ENCODE measurements around the gene PSEN1. TPM values are rescaled to one million over a fixed set of nuclear protein-coding genes. Genes with fewer than 3 reads are reported as not detected.

PSEN1 gene
- total RNA-seq, 1 donor from 2014 or later, result 75.3 TPM

- Mint-ChIP-seq H3K4me1 (ENCODE audit: unreplicated experiment) (peaks cover 18% of the 10 kb centered on the region), H3K36me3 (ENCODE audit: low read depth, unreplicated experiment) (peaks cover 5% of the 10 kb centered on the region), H3K9me3 (ENCODE audit: unreplicated experiment) (no peaks in the 10 kb centered on the region), H3K27me3 (ENCODE audit: unreplicated experiment) (peaks cover 25% of the 10 kb centered on the region), H3K27ac (ENCODE audit: unreplicated experiment) (no peak overlapping the region), H3K4me3 (ENCODE audit: unreplicated experiment) (no peak overlapping the region)
- TF ChIP-seq CTCF (IDR thresholded peaks at IDR 0.05; ENCODE audit: unreplicated experiment), result no peak
- no peak for DNase-seq (ENCODE audit: low spot score)
Measured at GRCh38 chr14:73234586-73235394, 98.5 kb downstream of the PSEN1 start.

GRCh38 chr14:73235531-73236155 lies 99.3 kb downstream of the PSEN1 start:
- DNase-seq (ENCODE audit: low spot score), result no peak
- H3K4me3 Mint-ChIP-seq (ENCODE audit: unreplicated experiment), result peak overlapping the region; percentile 42
- peaks cover 5% of the 10 kb centered on the region for H3K36me3 Mint-ChIP-seq (ENCODE audit: low read depth, unreplicated experiment)
- H3K9me3 Mint-ChIP-seq (ENCODE audit: unreplicated experiment), result no peaks in the 10 kb centered on the region
- peaks cover 25% of the 10 kb centered on the region for H3K27me3 Mint-ChIP-seq (ENCODE audit: unreplicated experiment)
- H3K27ac Mint-ChIP-seq (ENCODE audit: unreplicated experiment), result no peak overlapping the region
- no peak for TF ChIP-seq CTCF (IDR thresholded peaks at IDR 0.05; ENCODE audit: unreplicated experiment)
- H3K4me1 Mint-ChIP-seq (ENCODE audit: unreplicated experiment), result peaks cover 20% of the 10 kb centered on the region

- H3K9me3 Mint-ChIP-seq (ENCODE audit: unreplicated experiment), result no peaks in the 10 kb centered on the region
- H3K27me3 Mint-ChIP-seq (ENCODE audit: unreplicated experiment), result peaks cover 25% of the 10 kb centered on the region
- H3K4me1 Mint-ChIP-seq (ENCODE audit: unreplicated experiment), result peaks cover 20% of the 10 kb centered on the region
- TF ChIP-seq CTCF (IDR thresholded peaks at IDR 0.05; ENCODE audit: unreplicated experiment), result no peak
- H3K4me3 Mint-ChIP-seq (ENCODE audit: unreplicated experiment), result peak overlapping the region; percentile 42
- peak overlapping the region; percentile 13 for H3K27ac Mint-ChIP-seq (ENCODE audit: unreplicated experiment)
- DNase-seq (ENCODE audit: low spot score), result no peak
- H3K36me3 Mint-ChIP-seq (ENCODE audit: low read depth, unreplicated experiment), result peaks cover 5% of the 10 kb centered on the region
Measured at GRCh38 chr14:73236157-73236556, 99.8 kb downstream of the PSEN1 start.

GRCh38 chr14:73236752-73237218 lies 100.5 kb downstream of the PSEN1 start:
- no peak for TF ChIP-seq CTCF (IDR thresholded peaks at IDR 0.05; ENCODE audit: unreplicated experiment)
- Mint-ChIP-seq H3K4me3 (ENCODE audit: unreplicated experiment) (peak overlapping the region; percentile 74), H3K36me3 (ENCODE audit: low read depth, unreplicated experiment) (peaks cover 5% of the 10 kb centered on the region), H3K27me3 (ENCODE audit: unreplicated experiment) (peaks cover 24% of the 10 kb centered on the region), H3K9me3 (ENCODE audit: unreplicated experiment) (no peaks in the 10 kb centered on the region), H3K27ac (ENCODE audit: unreplicated experiment) (no peak overlapping the region), H3K4me1 (ENCODE audit: unreplicated experiment) (peaks cover 17% of the 10 kb centered on the region)
- no peak for DNase-seq (ENCODE audit: low spot score)
